B cell (primary cell): ENCODE measurements around the gene DCUN1D3. TPM values are rescaled to one million over a fixed set of nuclear protein-coding genes. Genes with fewer than 3 reads are reported as not detected.

Source experiments
- ATAC-seq: fragments of 200-7000 bp; cut with Tn5 transposase; one replicate; pipeline ENCODE4 v1.10.0; 2021; ENCODE audit warnings: low read depth, mild to moderate bottlenecking, moderate number of reproducible peaks, moderate library complexity
- CTCF ChIA-PET: fragments of 350-600 bp; sonication (Branson Sonifier 250); formaldehyde crosslinking; loops from one replicate; lab custom pipeline; 2021; ENCODE audit warnings: antibody characterized with exemption, inconsistent platforms; lab: Charles Lee
- POLR2A ChIA-PET: fragments of 350-600 bp; sonication (Branson Sonifier 250); formaldehyde crosslinking; loops from one replicate; lab custom pipeline; 2021; ENCODE audit warnings: antibody characterized with exemption; lab: Charles Lee
- DNase-seq: peaks from one replicate; pipeline ENCODE4 v3.0.0; 2013
- H2AFZ ChIP-seq: 2 replicates; pipeline ENCODE4 v1.6.1; 2012; ENCODE audit warnings: mild to moderate bottlenecking, low read depth, low read length; ENCODE audit not compliant: insufficient read depth, poor library complexity, severe bottlenecking
- H3K27ac ChIP-seq, 2 donors: 1 replicate in 1 of 2; 2 replicates in 1 of 2; pipeline ENCODE4 v1.5.1; 2012 to 2013; ENCODE audit warnings: low read length in 2 of 2, mild to moderate bottlenecking in 2 of 2, moderate library complexity in 1 of 2
- H3K27me3 ChIP-seq, 4 experiments: fragments of 200-600 bp in 1 of 4; sonication (generic) in 1 of 4; replicated peaks in 1 of 4; 1 replicate in 2 of 4; 2 replicates in 2 of 4; pipeline versions ENCODE4 v1.6.1 to v1.7.0; 2013 to 2016; ENCODE audit warnings: low read length in 3 of 4, mild to moderate bottlenecking in 2 of 4, mixed read lengths in 1 of 4, moderate library complexity in 1 of 4; ENCODE audit not compliant: insufficient read depth in 4 of 4, control insufficient read depth in 3 of 4; ENCODE audit errors: control extremely low read depth in 1 of 4
- H3K36me3 ChIP-seq, 2 experiments: replicated peaks in 1 of 2; 1 replicate in 1 of 2; 2 replicates in 1 of 2; pipeline versions ENCODE4 v1.6.1 to v1.7.1; 2013; ENCODE audit warnings: low read length in 1 of 2; ENCODE audit not compliant: insufficient read depth in 2 of 2, control insufficient read depth in 1 of 2; ENCODE audit errors: control extremely low read depth in 1 of 2, extremely low read depth in 1 of 2
- H3K4me1 ChIP-seq, 2 donors: fragments of 200-600 bp in 1 of 2; sonication (generic) in 1 of 2; 1 replicate in 1 of 2; 2 replicates in 1 of 2; pipeline versions ENCODE4 v1.5.1 to v1.6.1; 2013 to 2017; ENCODE audit warnings: low read length in 2 of 2; ENCODE audit not compliant: control insufficient read depth in 2 of 2, insufficient read depth in 2 of 2
- H3K4me2 ChIP-seq: replicated peaks from 2 replicates; pipeline ENCODE3; 2012; ENCODE audit warnings: mild to moderate bottlenecking, low read depth, low read length; ENCODE audit not compliant: poor library complexity, severe bottlenecking
- H3K4me3 ChIP-seq, 5 experiments: fragments of 200-600 bp in 1 of 5; sonication (generic) in 1 of 5; 1 replicate in 3 of 5; 2 replicates in 2 of 5; pipeline versions ENCODE4 v1.5.1 to v1.7.0; 2011 to 2016; ENCODE audit warnings: low read length in 4 of 5, mild to moderate bottlenecking in 4 of 5, low read depth in 2 of 5, control low read depth in 1 of 5, moderate library complexity in 1 of 5; ENCODE audit not compliant: insufficient read depth in 1 of 5; ENCODE audit errors: control extremely low read depth in 1 of 5, extremely low read depth in 1 of 5
- H3K79me2 ChIP-seq: fragments of 200-600 bp; sonication (generic); one replicate; pipeline ENCODE4 v1.6.0; 2016; ENCODE audit warnings: low read length; ENCODE audit not compliant: control insufficient read depth, insufficient read depth
- H3K9ac ChIP-seq: fragments of 200-600 bp; sonication (generic); 2 replicates; pipeline ENCODE4 v1.6.1; 2017; ENCODE audit warnings: mild to moderate bottlenecking, low read length, moderate library complexity
- H3K9me3 ChIP-seq, 3 donors: one replicate each; pipeline versions ENCODE4 v1.6.1 to v1.7.1; 2013; ENCODE audit warnings: low read length in 2 of 3; ENCODE audit not compliant: control insufficient read depth in 2 of 3, insufficient read depth in 1 of 3; ENCODE audit errors: control extremely low read depth in 1 of 3
- H4K20me1 ChIP-seq: 2 replicates; pipeline ENCODE4 v1.6.0; 2012; ENCODE audit warnings: mild to moderate bottlenecking, low read length; ENCODE audit not compliant: insufficient read depth, control insufficient read depth, poor library complexity, severe bottlenecking
- H3K27ac Mint-ChIP-seq: one replicate; pipeline ENCODE4 v1.8.0; 2021; ENCODE audit warnings: mixed read lengths
- H3K27me3 Mint-ChIP-seq: one replicate; pipeline ENCODE4 v1.8.0; 2021; ENCODE audit warnings: mixed read lengths
- H3K4me1 Mint-ChIP-seq: one replicate; pipeline ENCODE4 v1.8.0; 2021; ENCODE audit warnings: mixed read lengths
- H3K4me3 Mint-ChIP-seq: one replicate; pipeline ENCODE4 v1.8.0; 2021; ENCODE audit warnings: mixed read lengths
- H3K9me3 Mint-ChIP-seq: one replicate; pipeline ENCODE4 v1.8.0; 2022; ENCODE audit warnings: mixed read lengths; ENCODE audit not compliant: insufficient read depth
- EZH2 ChIP-seq: IDR thresholded peaks from 2 replicates; pipeline ENCODE4 v1.6.1; 2012; ENCODE audit warnings: borderline replicate concordance, low read depth, mild to moderate bottlenecking, moderate library complexity, low read length; ENCODE audit not compliant: insufficient read depth, poor library complexity, severe bottlenecking
- WGBS: methylation state at CpG from one replicate; pipeline ENCODE4 v1.1.5; 2013; ENCODE audit warnings: missing lambda C conversion rate; ENCODE audit not compliant: insufficient coverage; 5-methylcytosine and 5-hydroxymethylcytosine counted together
- intact Hi-C: fragments of 100-400 bp; cut with micrococcal nuclease; formaldehyde crosslinking; loops from one replicate; pipeline ENCODE4 v1.10.0; 2022
- polyA plus RNA-seq: library from polyadenylated mRNA; depleted of rRNA; stranded (reverse); fragments of >200 nt; gene quantifications from 2 replicates; pipeline ENCODE4 v1.2.3, GENCODE V29; 2012
- total RNA-seq, 2 donors: library from RNA; stranded (reverse); fragments of 120-200 nt in 1 of 2; gene quantifications; 1 replicate in 1 of 2; 2 replicates in 1 of 2; pipeline versions ENCODE4 v1.2.3 to v1.2.4, GENCODE V29; 2013 to 2022
- TF ChIP-seq, protein P1 (sequence below): fragments of 200-600 bp; IDR thresholded peaks from one replicate; pipeline ENCODE4 v1.8.0; 2022; ENCODE audit warnings: antibody characterized with exemption, mild to moderate bottlenecking

The DCUN1D3 gene
- total and polyA plus RNA-seq, 2 donors (not counting 1 experiment from before 2014, with no cell fraction given): 2.0 to 5.0 TPM

DNA sequence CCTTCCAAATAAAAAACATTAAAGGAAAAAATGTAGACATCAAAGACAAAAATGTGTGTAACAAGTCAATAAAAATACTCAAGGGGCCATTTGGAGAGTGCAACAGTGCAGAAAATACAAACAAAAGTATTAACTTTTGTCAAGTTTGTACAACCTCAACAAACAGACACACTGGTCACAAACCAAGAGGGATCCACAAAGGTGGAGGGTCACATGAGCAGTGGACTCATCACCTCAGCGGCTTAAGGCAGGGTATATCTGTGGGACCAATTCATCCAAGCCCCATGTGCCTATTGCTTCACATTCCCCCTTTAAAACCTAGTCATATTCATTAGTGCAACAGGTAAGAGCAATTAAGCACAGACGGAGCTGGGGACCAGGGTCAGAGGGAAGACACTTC lies 45.2 kb downstream of the DCUN1D3 start:
- Histone ChIP-seq H3K4me2 (no peak overlapping the region), H3K4me1 (peaks cover 0 to 2% of the 10 kb centered on the region in 2 donors), H4K20me1 (no peaks in the 10 kb centered on the region), H3K27me3 (no peaks in the 10 kb centered on the region), H3K9ac (no peak overlapping the region), H3K9me3 (no peaks in the 10 kb centered on the region), H3K36me3 (peaks cover under 1 to 2% of the 10 kb centered on the region in 2 experiments), H3K79me2 (no peaks in the 10 kb centered on the region), H3K4me3 (no peak overlapping the region), H2AFZ (no peak overlapping the region), H3K27ac (no peak overlapping the region)
- intact Hi-C loops: loop anchor here (5.0 to 10.0 kb wide), 2 partner anchors 247 to 700 kb away; no protein-coding TSS in a partner anchor
- ChIA-PET CTCF (interaction anchor here (2.2 kb wide), 1 partner anchor 10 kb away, joined by 8 read pairs; no protein-coding TSS in a partner anchor), POLR2A (no interaction called here)
- no peaks in the 10 kb centered on the region for H3K27me3 Mint-ChIP-seq
- no peak for TF ChIP-seq EZH2
- TF ChIP-seq, protein P1, sequence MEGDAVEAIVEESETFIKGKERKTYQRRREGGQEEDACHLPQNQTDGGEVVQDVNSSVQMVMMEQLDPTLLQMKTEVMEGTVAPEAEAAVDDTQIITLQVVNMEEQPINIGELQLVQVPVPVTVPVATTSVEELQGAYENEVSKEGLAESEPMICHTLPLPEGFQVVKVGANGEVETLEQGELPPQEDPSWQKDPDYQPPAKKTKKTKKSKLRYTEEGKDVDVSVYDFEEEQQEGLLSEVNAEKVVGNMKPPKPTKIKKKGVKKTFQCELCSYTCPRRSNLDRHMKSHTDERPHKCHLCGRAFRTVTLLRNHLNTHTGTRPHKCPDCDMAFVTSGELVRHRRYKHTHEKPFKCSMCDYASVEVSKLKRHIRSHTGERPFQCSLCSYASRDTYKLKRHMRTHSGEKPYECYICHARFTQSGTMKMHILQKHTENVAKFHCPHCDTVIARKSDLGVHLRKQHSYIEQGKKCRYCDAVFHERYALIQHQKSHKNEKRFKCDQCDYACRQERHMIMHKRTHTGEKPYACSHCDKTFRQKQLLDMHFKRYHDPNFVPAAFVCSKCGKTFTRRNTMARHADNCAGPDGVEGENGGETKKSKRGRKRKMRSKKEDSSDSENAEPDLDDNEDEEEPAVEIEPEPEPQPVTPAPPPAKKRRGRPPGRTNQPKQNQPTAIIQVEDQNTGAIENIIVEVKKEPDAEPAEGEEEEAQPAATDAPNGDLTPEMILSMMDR: no peak
- H3K9me3 Mint-ChIP-seq: no peaks in the 10 kb centered on the region
- H3K27ac Mint-ChIP-seq: no peak overlapping the region
- peaks cover 3% of the 10 kb centered on the region for H3K4me1 Mint-ChIP-seq
- DNase-seq (no peak), ATAC-seq (no peak)
- no peak overlapping the region for H3K4me3 Mint-ChIP-seq
- WGBS: 100% methylated on average over 2 of the region's 2 CpGs

DNA sequence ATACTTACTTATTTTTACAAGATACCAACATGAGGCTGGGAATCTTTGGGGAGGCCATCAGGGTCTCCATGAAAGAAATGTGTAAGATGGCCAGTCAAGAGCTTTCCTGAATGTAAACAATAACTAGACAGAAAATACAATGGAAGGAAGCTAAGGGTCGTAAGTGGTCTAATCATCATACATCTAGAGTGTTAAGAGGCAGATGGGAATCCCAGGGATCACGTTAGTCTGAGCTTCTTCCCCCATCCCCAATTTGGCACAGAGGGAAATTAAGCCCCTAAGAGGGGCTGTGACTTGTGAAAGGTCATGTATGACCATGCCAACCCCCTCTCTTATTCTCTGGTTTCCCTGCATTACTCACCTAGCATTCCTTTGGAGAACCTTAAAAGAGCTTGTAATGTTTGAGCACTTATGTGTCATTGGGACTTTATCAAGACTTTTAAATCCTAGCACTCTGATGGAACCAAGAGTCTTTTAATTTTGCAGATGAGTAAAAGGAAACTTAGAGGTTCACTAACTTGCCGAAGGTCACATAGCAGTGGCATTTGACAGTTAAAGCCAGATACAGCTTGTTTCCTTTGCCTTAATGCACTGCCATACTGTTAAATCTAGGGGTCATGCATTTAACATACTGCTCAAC lies 46.1 kb downstream of the DCUN1D3 start:
- no peak for DNase-seq
- TF ChIP-seq, protein P1: no peak
- no peak for TF ChIP-seq EZH2

More for the DNA sequence above, 46.1 kb downstream of the DCUN1D3 start:
- Histone ChIP-seq H2AFZ (no peak overlapping the region), H3K4me1 (peaks cover 0 to 3% of the 10 kb centered on the region in 2 donors), H4K20me1 (no peaks in the 10 kb centered on the region), H3K27me3 (no peaks in the 10 kb centered on the region), H3K4me3 (no peak overlapping the region), H3K9ac (no peak overlapping the region), H3K27ac (no peak overlapping the region), H3K9me3 (no peaks in the 10 kb centered on the region), H3K79me2 (no peaks in the 10 kb centered on the region), H3K36me3 (no peaks in the 10 kb centered on the region), H3K4me2 (no peak overlapping the region)
- intact Hi-C loops: loop anchor here (5.0 to 10.0 kb wide), 2 partner anchors 248 to 701 kb away; no protein-coding TSS in a partner anchor
- ChIA-PET POLR2A (no interaction called here), CTCF (interaction anchor here (1.7 to 7.5 kb wide), 4 partner anchors 11 to 230 kb away, joined by 5 to 46 read pairs (median 20); no protein-coding TSS in a partner anchor)
- Mint-ChIP-seq H3K4me1 (peaks cover 4% of the 10 kb centered on the region), H3K27me3 (no peaks in the 10 kb centered on the region), H3K27ac (no peak overlapping the region), H3K4me3 (no peak overlapping the region), H3K9me3 (no peaks in the 10 kb centered on the region)
- no peak for ATAC-seq
- no CpG with 5 or more reads among the region's 3 CpGs for WGBS
